Measurements from ENCODE around the gene SLCO4C1. TPM values are rescaled to one million over a fixed set of nuclear protein-coding genes. Genes with fewer than 3 reads are reported as not detected.

The SLCO4C1 gene
- total and polyA plus RNA-seq, 2 donors from 2014 or later, result 9.0 to 35.1 TPM

DNA sequence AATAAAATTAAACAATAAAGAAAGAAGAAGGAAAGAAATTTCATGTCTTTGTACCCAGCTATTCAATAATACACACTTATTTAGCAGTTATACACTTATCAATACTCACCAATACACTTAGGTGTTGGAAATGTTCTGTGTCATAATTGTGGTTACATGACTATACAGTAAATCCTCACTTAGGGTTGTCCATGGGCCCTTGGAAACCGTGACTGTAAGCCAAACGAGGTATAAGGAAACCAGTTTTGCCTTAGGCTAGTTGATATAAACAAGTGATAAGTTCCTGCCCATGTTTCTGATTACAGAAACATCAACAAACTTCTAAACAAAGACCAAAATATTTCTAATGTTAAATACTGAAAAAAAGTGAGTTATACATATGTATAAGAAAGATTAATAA lies 10.0 kb upstream of the SLCO4C1 start:
- no peaks in the 10 kb centered on the region for H3K27me3 ChIP-seq (ENCODE audit: control insufficient read depth, insufficient read depth, low read length)
- H3K27ac ChIP-seq (ENCODE audit: low read depth in 2 of 2, low read length in 2 of 2), result no peak overlapping the region
- H3K9ac ChIP-seq (ENCODE audit: low read length in 3 of 3), result no peak overlapping the region
- H3K4me1 ChIP-seq (ENCODE audit: control insufficient read depth in 2 of 3, insufficient read depth in 2 of 3, low read depth in 1 of 3, low read length in 3 of 3), result no peaks in the 10 kb centered on the region
- no peaks in the 10 kb centered on the region for H3K36me3 ChIP-seq (ENCODE audit: control insufficient read depth in 2 of 3, insufficient read depth in 3 of 3, low read length in 3 of 3)
- H3K9me3 ChIP-seq (ENCODE audit: control insufficient read depth in 2 of 3, insufficient read depth in 1 of 3, low read length in 3 of 3), result no peaks in the 10 kb centered on the region
- H3K4me3 ChIP-seq (ENCODE audit: low read length in 3 of 3), result no peak overlapping the region
- TF ChIP-seq, protein P1, sequence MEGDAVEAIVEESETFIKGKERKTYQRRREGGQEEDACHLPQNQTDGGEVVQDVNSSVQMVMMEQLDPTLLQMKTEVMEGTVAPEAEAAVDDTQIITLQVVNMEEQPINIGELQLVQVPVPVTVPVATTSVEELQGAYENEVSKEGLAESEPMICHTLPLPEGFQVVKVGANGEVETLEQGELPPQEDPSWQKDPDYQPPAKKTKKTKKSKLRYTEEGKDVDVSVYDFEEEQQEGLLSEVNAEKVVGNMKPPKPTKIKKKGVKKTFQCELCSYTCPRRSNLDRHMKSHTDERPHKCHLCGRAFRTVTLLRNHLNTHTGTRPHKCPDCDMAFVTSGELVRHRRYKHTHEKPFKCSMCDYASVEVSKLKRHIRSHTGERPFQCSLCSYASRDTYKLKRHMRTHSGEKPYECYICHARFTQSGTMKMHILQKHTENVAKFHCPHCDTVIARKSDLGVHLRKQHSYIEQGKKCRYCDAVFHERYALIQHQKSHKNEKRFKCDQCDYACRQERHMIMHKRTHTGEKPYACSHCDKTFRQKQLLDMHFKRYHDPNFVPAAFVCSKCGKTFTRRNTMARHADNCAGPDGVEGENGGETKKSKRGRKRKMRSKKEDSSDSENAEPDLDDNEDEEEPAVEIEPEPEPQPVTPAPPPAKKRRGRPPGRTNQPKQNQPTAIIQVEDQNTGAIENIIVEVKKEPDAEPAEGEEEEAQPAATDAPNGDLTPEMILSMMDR (IDR thresholded peaks at IDR 0.05; ENCODE audit: borderline replicate concordance, extremely low read depth, insufficient read depth), result no peak
- intact Hi-C loops (cut with DNase I), result no loop called here
- no peak for FAIRE-seq
- no peak for DNase-seq

DNA sequence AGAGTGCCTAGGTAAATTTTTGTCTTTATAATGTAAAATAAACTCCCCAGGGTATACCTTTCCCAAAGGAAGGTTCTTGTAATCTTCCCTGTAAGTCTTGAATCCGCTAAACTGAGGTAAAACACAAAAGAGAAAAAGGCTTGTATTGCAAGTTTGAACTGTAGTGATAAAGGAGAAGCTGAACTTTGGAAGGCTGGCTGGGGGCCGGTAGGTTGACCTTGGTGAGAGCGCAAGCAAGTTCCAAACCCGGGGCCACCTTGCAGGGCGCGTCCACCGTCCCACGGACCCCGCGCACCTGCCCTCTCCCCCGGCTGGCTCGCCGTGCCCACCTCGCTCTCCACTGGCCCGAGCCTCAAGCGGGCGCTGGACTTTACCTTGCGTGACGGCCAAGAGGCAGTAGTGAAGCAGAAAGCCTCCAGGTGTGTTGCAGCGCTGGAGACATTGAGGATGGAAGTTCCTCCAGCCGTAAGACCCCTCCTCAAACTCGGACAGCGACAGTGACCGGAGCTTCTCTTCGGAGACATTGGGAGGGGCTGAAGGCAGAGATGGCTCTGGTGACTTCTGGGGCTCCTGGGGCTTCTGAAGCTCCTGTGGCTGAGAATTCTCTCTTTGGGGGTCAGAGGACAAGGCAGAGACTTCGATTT lies 428 bp downstream of the SLCO4C1 start:
- TF ChIP-seq, protein P1 (IDR thresholded peaks at IDR 0.05; ENCODE audit: borderline replicate concordance, extremely low read depth, insufficient read depth), result no peak
- Histone ChIP-seq H3K27ac (ENCODE audit: low read depth in 2 of 2, low read length in 2 of 2) (peak overlapping the region; percentile 45 to 69), H3K27me3 (ENCODE audit: control insufficient read depth, insufficient read depth, low read length) (no peaks in the 10 kb centered on the region), H3K36me3 (ENCODE audit: control insufficient read depth in 2 of 3, insufficient read depth in 3 of 3, low read length in 3 of 3) (no peaks in the 10 kb centered on the region), H3K9me3 (ENCODE audit: control insufficient read depth in 2 of 3, insufficient read depth in 1 of 3, low read length in 3 of 3) (no peaks in the 10 kb centered on the region), H3K4me1 (ENCODE audit: control insufficient read depth in 2 of 3, insufficient read depth in 2 of 3, low read depth in 1 of 3, low read length in 3 of 3) (peaks cover 0 to 6% (median 0%) of the 10 kb centered on the region in 3 donors), H3K9ac (ENCODE audit: low read length in 3 of 3) (peak overlapping the region; percentile 17 to 74 (median 53)), H3K4me3 (ENCODE audit: low read length in 3 of 3) (peak overlapping the region; percentile 40 to 92 (median 80))
- no peak for FAIRE-seq
- peak; percentile 37 to 72 (median 56) for DNase-seq
- intact Hi-C loops (cut with DNase I), result no loop called here

DNA sequence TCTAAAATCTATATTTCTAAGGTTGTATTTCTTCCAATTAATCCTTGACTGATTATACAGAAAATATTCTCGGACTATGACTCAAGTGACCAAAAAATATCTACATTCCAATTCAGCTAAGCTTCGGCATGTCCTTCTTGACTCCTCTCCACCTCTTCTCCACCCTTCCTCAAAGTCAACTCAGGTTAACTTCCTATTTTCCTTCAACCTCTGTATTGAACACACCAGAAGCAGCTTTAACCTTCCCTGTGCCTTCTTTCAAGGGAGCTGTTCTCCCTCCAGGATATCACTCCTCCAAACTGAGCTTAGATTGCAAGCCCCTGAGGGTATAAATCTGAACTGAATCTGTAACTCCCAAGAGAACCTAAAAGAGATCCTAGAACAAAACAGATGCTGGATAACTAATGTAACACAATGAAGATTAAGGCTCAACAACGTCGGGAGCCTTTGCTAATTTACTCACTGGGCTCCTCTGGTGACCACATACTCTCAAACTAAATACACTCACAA lies 1.1 kb downstream of the SLCO4C1 start:
- Histone ChIP-seq H3K27me3 (ENCODE audit: control insufficient read depth, insufficient read depth, low read length) (no peaks in the 10 kb centered on the region), H3K9me3 (ENCODE audit: control insufficient read depth in 2 of 3, insufficient read depth in 1 of 3, low read length in 3 of 3) (no peaks in the 10 kb centered on the region), H3K9ac (ENCODE audit: low read length in 3 of 3) (peak overlapping the region in 2 of 3 donors; percentile 14 to 53), H3K27ac (ENCODE audit: low read depth in 2 of 2, low read length in 2 of 2) (peak overlapping the region in 1 of 2 donors; percentile 69), H3K4me3 (ENCODE audit: low read length in 3 of 3) (peak overlapping the region; percentile 40 to 92 (median 80)), H3K36me3 (ENCODE audit: control insufficient read depth in 2 of 3, insufficient read depth in 3 of 3, low read length in 3 of 3) (no peaks in the 10 kb centered on the region), H3K4me1 (ENCODE audit: control insufficient read depth in 2 of 3, insufficient read depth in 2 of 3, low read depth in 1 of 3, low read length in 3 of 3) (peaks cover 0 to 6% (median 0%) of the 10 kb centered on the region in 3 donors)
- no peak for FAIRE-seq
- intact Hi-C loops (cut with DNase I), result no loop called here
- TF ChIP-seq, protein P1 (IDR thresholded peaks at IDR 0.05; ENCODE audit: borderline replicate concordance, extremely low read depth, insufficient read depth), result no peak
- peak in 1 of 5 donors; percentile 4 for DNase-seq
